ENCODE data around the gene ANKRD37. TPM values are rescaled to one million over a fixed set of nuclear protein-coding genes. Genes with fewer than 3 reads are reported as not detected.

Gene ANKRD37, protein sequence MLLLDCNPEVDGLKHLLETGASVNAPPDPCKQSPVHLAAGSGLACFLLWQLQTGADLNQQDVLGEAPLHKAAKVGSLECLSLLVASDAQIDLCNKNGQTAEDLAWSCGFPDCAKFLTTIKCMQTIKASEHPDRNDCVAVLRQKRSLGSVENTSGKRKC
- total RNA-seq (2012; rRNA removed) = 4.6 and 8.3 TPM in 2 replicates

DNA sequence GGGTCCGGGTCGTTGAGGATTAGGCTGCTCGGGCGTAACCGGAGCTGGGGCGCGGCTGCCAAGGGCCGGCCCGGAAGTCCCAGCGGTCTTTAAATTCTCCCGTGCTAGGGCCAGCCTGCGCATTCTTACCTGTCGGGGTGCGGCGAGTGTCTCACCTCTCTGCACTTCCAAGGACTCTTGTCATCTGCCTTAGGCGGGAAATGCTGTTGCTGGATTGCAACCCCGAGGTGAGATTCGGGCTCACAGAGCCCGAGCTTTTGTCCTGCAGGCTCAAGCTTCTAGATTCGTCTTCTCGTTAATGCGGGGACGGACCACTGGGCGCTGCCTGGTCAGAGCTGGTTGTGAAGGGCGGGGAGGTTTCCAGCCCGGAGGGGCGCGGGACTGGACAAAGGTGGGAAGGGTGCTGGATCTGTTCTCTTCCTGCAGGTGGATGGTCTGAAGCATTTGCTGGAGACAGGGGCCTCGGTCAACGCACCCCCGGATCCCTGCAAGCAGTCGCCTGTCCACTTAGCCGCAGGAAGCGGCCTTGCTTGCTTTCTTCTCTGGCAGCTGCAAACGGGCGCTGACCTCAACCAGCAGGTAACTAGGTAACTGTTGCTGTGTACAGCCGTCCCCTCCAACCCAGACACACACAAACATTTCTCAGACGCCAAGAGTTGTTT lies at the start of gene ANKRD37:
Gene ANKRD37, plus strand, starts transcription at position 118 of the 662 bp plus-strand sequence. Its CDS starts 83 bp downstream, at position 201.
- H3K4me1 ChIP-seq (ENCODE audit: control insufficient read depth, insufficient read depth, low read length) = peaks cover 20% of the 10 kb centered on the region
- H3K9ac ChIP-seq (ENCODE audit: low read depth, low read length) = peak within 1 kb of the TSS; percentile 92
- peaks cover 17% of the 10 kb centered on the region for H3K36me3 ChIP-seq (ENCODE audit: insufficient read depth, low read length)
- peak within 1 kb of the TSS; percentile 82 for H3K4me3 ChIP-seq (ENCODE audit: low read length)
- no peaks in the 10 kb centered on the region for H3K27me3 ChIP-seq (ENCODE audit: control insufficient read depth, insufficient read depth, low read length)
- H3K9me3 ChIP-seq (replicated peaks; ENCODE audit: low read length) = no peaks in the 10 kb centered on the region
- peak within 1 kb of the TSS; percentile 98 for H3K4me2 ChIP-seq (ENCODE audit: low read length)

DNA sequence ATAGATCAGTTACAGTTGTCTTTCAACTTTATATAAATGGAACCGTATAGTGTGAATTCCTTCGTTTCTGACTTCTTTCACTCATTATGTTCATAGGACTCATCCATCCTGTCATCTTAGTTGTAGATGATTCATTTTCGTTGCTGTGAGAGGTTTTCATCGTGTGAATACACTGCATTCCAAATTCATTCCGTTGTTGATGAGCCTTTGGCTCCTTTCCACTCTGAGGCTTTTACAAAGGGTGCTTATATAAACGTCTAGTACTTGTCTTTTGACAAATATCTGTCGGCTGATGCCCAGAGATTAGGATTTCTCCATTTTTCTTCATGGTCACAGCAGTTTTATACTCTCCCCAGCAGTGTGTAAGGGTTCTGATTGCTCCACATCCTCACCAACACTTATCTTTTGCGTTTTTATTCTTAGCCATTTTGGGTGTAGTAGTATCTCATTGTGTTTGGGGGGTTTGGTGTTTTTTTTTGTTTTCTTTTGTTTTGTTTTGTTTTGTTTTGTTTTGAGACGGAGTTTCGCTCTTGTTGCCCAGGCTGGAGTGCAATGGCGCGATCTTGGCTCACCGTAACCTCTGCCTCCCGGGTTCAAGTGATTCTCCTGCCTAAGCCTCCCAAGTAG lies 49.6 kb upstream of the ANKRD37 start:
- peaks cover 23% of the 10 kb centered on the region for H3K4me1 ChIP-seq (ENCODE audit: control insufficient read depth, insufficient read depth, low read length)
- H3K9ac ChIP-seq (ENCODE audit: low read depth, low read length) = no peak overlapping the region
- no peak overlapping the region for H3K4me2 ChIP-seq (ENCODE audit: low read length)
- peaks cover 28% of the 10 kb centered on the region for H3K36me3 ChIP-seq (ENCODE audit: insufficient read depth, low read length)
- no peaks in the 10 kb centered on the region for H3K9me3 ChIP-seq (replicated peaks; ENCODE audit: low read length)
- no peaks in the 10 kb centered on the region for H3K27me3 ChIP-seq (ENCODE audit: control insufficient read depth, insufficient read depth, low read length)
- H3K4me3 ChIP-seq (ENCODE audit: low read length) = no peak overlapping the region

DNA sequence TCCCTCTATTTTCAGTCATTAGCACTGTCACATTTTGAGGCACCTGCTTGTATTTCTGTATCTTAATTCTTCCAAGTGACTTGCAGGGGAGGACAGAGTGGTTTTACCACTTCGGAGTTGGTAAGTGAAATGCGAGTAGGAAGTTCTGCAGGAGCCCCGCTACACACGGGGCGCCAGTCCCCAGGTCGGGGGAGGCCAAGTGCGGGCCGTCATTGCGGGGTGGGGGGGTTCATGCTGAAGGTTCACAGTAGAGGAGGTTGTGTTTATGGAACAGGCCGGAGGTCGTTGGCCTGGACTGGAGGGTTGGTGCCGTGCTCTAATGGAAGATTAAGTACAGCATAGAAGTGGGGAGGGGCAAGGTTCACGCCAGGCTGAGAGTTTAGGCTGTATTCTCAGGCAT lies 45.0 kb upstream of the ANKRD37 start:
- H3K9ac ChIP-seq (ENCODE audit: low read depth, low read length) = no peak overlapping the region

DNA sequence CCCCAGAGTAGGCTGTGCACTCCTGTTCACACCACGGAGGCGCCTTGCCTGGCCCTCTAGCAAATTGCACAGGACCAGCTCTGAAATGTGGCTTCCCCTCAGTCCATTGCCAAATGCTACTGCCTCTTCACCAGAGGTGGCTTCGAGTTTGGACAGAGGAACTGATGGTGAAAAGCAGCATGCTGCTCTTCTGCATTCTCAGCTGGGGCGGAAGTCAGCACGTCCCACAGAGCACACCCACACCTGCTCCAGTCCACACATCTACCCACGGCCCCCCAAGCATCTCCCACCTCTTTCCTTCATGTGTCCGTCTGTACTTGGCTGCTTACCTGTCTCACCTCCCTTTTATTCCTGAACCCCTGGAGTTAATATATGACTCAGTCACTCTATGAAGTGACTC lies 44.4 kb upstream of the ANKRD37 start:
- H3K9ac ChIP-seq (ENCODE audit: low read depth, low read length) = no peak overlapping the region
- H3K9me3 ChIP-seq (replicated peaks; ENCODE audit: low read length) = no peaks in the 10 kb centered on the region
- H3K36me3 ChIP-seq (ENCODE audit: insufficient read depth, low read length) = peaks cover 36% of the 10 kb centered on the region
- H3K4me1 ChIP-seq (ENCODE audit: control insufficient read depth, insufficient read depth, low read length) = peaks cover 1% of the 10 kb centered on the region
- no peak overlapping the region for H3K4me3 ChIP-seq (ENCODE audit: low read length)
- no peaks in the 10 kb centered on the region for H3K27me3 ChIP-seq (ENCODE audit: control insufficient read depth, insufficient read depth, low read length)
- no peak overlapping the region for H3K4me2 ChIP-seq (ENCODE audit: low read length)

More for the DNA sequence above, 45.0 kb upstream of the ANKRD37 start:
- Histone ChIP-seq H3K36me3 (ENCODE audit: insufficient read depth, low read length) (peaks cover 36% of the 10 kb centered on the region), H3K4me2 (ENCODE audit: low read length) (no peak overlapping the region), H3K9me3 (replicated peaks; ENCODE audit: low read length) (no peaks in the 10 kb centered on the region), H3K27me3 (ENCODE audit: control insufficient read depth, insufficient read depth, low read length) (no peaks in the 10 kb centered on the region), H3K4me1 (ENCODE audit: control insufficient read depth, insufficient read depth, low read length) (no peaks in the 10 kb centered on the region), H3K4me3 (ENCODE audit: low read length) (no peak overlapping the region)

DNA sequence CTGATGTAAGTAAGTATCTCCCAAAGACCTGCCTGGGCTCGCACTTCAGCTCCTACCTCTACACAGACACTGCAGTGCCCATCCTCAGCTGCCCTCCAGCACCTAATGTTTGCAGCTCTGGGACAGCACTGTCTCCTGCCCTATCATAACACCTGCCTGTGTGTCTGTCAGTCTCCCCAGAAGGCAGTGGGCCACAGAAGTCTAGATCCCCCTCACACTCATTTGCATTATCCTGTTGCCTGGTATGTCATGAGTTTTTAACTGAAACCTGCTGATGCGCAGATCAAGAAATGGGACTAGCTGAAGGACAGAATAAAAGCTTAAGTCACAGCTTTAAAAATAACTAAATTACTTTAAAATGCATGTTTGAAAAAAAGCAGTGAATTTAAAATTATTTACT lies 43.9 kb upstream of the ANKRD37 start:
- no peak overlapping the region for H3K4me2 ChIP-seq (ENCODE audit: low read length)
- peaks cover 36% of the 10 kb centered on the region for H3K36me3 ChIP-seq (ENCODE audit: insufficient read depth, low read length)
- peaks cover 6% of the 10 kb centered on the region for H3K4me1 ChIP-seq (ENCODE audit: control insufficient read depth, insufficient read depth, low read length)
- no peak overlapping the region for H3K4me3 ChIP-seq (ENCODE audit: low read length)
- no peak overlapping the region for H3K9ac ChIP-seq (ENCODE audit: low read depth, low read length)
- no peaks in the 10 kb centered on the region for H3K27me3 ChIP-seq (ENCODE audit: control insufficient read depth, insufficient read depth, low read length)
- H3K9me3 ChIP-seq (replicated peaks; ENCODE audit: low read length) = no peaks in the 10 kb centered on the region

DNA sequence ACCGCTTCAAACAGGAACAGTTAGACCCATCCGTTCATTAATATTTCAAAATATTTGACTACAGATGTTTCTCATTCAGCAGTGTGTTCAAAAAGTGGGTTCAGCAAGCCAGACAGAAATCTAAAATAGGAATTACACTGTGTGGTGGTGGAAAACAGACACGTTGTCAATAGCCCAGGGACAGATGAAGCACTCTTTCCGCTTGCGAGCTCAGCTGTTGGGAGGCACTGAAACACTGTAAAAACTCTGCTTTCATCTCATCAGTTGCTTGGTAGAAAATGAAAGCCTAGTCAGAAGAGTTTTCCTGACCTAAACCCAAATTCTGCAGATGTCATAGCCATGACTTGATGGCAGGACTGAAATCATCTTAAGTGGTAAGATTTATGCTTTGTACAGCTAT lies 39.4 kb upstream of the ANKRD37 start:
- Histone ChIP-seq H3K9ac (ENCODE audit: low read depth, low read length) (no peak overlapping the region), H3K27me3 (ENCODE audit: control insufficient read depth, insufficient read depth, low read length) (no peaks in the 10 kb centered on the region), H3K4me1 (ENCODE audit: control insufficient read depth, insufficient read depth, low read length) (peaks cover 30% of the 10 kb centered on the region), H3K9me3 (replicated peaks; ENCODE audit: low read length) (no peaks in the 10 kb centered on the region), H3K36me3 (ENCODE audit: insufficient read depth, low read length) (peaks cover 19% of the 10 kb centered on the region), H3K4me2 (ENCODE audit: low read length) (no peak overlapping the region), H3K4me3 (ENCODE audit: low read length) (no peak overlapping the region)

DNA sequence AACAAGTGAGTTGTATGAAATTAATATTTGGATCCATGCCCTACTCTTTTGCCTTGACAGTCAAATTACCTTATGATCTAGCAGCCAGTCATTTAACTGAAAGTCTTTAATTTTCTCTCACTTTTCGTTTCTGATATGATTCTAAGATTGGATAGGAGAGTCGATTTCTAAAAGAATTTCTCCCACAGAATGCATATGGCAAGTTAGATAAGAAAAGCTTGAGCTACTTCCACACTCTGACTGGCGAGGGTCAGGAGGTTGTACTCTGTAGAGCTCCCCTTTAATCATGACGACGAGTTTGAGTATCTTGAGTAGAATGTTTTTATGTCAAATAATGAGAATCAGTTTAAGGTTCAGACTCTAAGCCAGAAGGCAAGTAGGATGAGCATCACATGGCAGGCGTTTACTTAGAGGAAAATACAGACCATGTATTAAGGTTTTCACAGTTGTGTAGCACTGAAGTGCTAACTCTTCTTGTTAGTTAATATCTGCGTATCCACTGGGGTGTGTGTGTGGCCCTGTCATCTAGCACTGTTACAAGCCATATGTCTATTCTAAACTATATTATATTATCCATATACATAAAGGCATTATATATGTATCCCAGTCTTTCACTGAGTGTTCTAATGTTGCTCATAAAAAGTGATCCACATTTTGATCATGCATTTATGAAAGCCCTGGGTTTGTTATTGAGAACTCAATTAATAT lies 38.8 kb upstream of the ANKRD37 start:
- Histone ChIP-seq H3K9me3 (replicated peaks; ENCODE audit: low read length) (no peaks in the 10 kb centered on the region), H3K36me3 (ENCODE audit: insufficient read depth, low read length) (peaks cover 17% of the 10 kb centered on the region), H3K4me1 (ENCODE audit: control insufficient read depth, insufficient read depth, low read length) (peaks cover 30% of the 10 kb centered on the region), H3K4me2 (ENCODE audit: low read length) (peak overlapping the region; percentile 23), H3K27me3 (ENCODE audit: control insufficient read depth, insufficient read depth, low read length) (no peaks in the 10 kb centered on the region), H3K9ac (ENCODE audit: low read depth, low read length) (no peak overlapping the region), H3K4me3 (ENCODE audit: low read length) (no peak overlapping the region)

DNA sequence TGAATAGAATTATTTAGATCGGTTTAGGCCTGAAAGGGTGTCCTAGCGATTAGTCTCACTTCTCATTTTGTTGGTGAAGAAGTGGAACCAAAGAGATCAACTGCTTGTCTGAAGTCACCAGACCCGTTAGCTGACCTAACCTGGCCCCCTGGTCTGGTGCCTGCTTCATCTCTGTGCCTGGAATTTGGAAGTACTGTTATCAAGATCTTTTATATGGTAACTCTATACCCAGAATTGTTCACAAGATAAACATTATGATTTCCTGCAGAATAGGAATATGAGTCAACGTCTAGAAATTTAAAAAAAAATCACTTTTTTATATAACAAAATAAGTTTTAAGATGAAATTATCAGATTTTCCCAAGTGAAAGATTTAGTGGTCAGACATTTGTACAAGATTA lies 38.1 kb upstream of the ANKRD37 start:
- Histone ChIP-seq H3K36me3 (ENCODE audit: insufficient read depth, low read length) (peaks cover 17% of the 10 kb centered on the region), H3K4me1 (ENCODE audit: control insufficient read depth, insufficient read depth, low read length) (peaks cover 30% of the 10 kb centered on the region), H3K9me3 (replicated peaks; ENCODE audit: low read length) (no peaks in the 10 kb centered on the region), H3K9ac (ENCODE audit: low read depth, low read length) (peak overlapping the region; percentile 60), H3K27me3 (ENCODE audit: control insufficient read depth, insufficient read depth, low read length) (no peaks in the 10 kb centered on the region), H3K4me3 (ENCODE audit: low read length) (no peak overlapping the region), H3K4me2 (ENCODE audit: low read length) (peak overlapping the region; percentile 42)

DNA sequence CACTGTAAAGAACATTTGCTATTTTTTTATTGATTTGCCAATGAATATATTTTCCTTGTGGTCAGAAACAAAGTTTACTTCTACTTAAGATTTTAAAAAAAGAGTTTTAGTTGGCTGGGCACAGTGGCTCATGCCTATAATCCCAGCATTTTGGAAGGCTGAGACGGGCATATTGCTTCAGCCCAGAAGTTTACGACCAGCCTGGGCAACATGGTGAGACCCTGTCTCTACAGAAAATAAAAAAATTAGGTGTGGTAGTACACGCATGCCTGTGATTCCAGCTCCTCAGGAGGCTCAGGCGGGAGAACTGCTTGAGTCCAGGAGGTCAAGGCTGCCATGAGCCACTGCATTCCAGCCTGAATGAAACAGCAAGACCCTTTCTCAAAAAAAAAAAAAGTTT lies 37.7 kb upstream of the ANKRD37 start:
- Histone ChIP-seq H3K9ac (ENCODE audit: low read depth, low read length) (peak overlapping the region; percentile 60), H3K4me3 (ENCODE audit: low read length) (peak overlapping the region; percentile 7), H3K4me1 (ENCODE audit: control insufficient read depth, insufficient read depth, low read length) (peaks cover 30% of the 10 kb centered on the region), H3K9me3 (replicated peaks; ENCODE audit: low read length) (no peaks in the 10 kb centered on the region), H3K27me3 (ENCODE audit: control insufficient read depth, insufficient read depth, low read length) (no peaks in the 10 kb centered on the region), H3K4me2 (ENCODE audit: low read length) (peak overlapping the region; percentile 42), H3K36me3 (ENCODE audit: insufficient read depth, low read length) (peaks cover 16% of the 10 kb centered on the region)

DNA sequence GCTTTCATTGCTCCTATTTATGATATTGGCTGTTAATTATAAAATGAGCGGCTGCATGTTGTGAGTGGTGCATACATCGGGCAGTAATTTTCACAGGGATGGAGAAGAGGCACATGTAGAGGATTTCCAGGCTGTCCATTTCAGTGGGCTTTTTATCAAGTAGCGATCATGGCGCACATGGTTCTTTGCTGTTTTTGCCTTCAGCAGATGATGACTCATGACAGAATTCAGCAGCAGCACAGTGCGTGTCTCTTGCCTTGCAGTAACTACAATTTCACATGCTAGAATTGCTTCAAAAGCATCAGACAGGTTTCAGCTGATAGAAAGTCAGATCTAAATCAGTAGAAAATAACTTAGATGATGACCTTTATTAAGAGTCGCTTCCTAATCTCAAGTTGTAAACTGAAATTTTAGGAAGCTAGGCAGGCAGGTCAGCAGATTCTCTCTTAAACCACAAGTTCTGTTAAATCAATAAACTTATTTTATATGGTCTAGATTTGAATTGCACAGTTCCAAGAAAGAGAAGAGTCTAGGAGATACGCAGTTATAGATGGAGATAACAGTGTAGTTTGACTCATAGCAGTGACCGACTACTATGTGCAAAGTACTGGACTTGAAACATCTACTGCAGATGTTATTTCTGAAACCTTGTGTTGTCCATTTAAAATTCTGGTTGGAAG lies 36.7 kb upstream of the ANKRD37 start:
- H3K27me3 ChIP-seq (ENCODE audit: control insufficient read depth, insufficient read depth, low read length) = no peaks in the 10 kb centered on the region
- H3K4me1 ChIP-seq (ENCODE audit: control insufficient read depth, insufficient read depth, low read length) = peaks cover 30% of the 10 kb centered on the region
- H3K4me3 ChIP-seq (ENCODE audit: low read length) = no peak overlapping the region

DNA sequence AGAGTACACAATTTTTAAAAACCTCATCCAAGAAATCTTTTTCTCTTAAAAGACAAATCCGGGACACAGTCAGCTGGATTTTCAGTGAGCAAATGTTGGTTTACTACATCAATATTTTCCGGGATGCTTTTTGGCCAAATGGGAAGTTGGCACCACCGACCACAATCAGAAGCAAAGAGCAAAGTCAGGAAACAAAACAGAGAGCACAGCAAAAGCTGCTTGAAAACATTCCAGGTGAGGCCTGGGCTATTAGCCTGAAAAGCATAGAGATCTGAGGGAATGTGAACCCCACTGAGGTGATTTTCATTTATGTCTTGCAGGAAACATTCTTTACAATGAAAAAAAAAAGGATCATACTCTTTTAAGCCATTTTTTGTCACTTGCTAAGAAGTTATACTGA lies 34.8 kb upstream of the ANKRD37 start:
- Histone ChIP-seq H3K27me3 (ENCODE audit: control insufficient read depth, insufficient read depth, low read length) (no peaks in the 10 kb centered on the region), H3K4me1 (ENCODE audit: control insufficient read depth, insufficient read depth, low read length) (peaks cover 30% of the 10 kb centered on the region), H3K9me3 (replicated peaks; ENCODE audit: low read length) (no peaks in the 10 kb centered on the region), H3K4me2 (ENCODE audit: low read length) (no peak overlapping the region), H3K9ac (ENCODE audit: low read depth, low read length) (no peak overlapping the region), H3K4me3 (ENCODE audit: low read length) (no peak overlapping the region), H3K36me3 (ENCODE audit: insufficient read depth, low read length) (peaks cover 3% of the 10 kb centered on the region)

More for the DNA sequence above, 36.7 kb upstream of the ANKRD37 start:
- Histone ChIP-seq H3K9me3 (replicated peaks; ENCODE audit: low read length) (no peaks in the 10 kb centered on the region), H3K9ac (ENCODE audit: low read depth, low read length) (peak overlapping the region; percentile 60), H3K36me3 (ENCODE audit: insufficient read depth, low read length) (peaks cover 8% of the 10 kb centered on the region), H3K4me2 (ENCODE audit: low read length) (peak overlapping the region; percentile 42)

All from skeletal muscle satellite cell (primary cell).